AG10803 (cell line): ENCODE measurements around the gene GNG2.

ENCODE experiments used
- DNase-seq: peaks from one replicate; pipeline ENCODE4 v3.0.0; 2010; ENCODE audit warnings: low read depth
- H3K4me3 ChIP-seq: 2 replicates; pipeline ENCODE4 v1.5.1; 2011; ENCODE audit warnings: mild to moderate bottlenecking, low read length, control low read depth
- CTCF ChIP-seq: conservative IDR thresholded peaks from 2 replicates; pipeline ENCODE4 v1.5.1; 2011; ENCODE audit warnings: mild to moderate bottlenecking, low read length, control low read depth, inconsistent platforms

Gene GNG2

GRCh38 chr14:51963286-51963685 lies 102.9 kb downstream of the GNG2 start:
- DNase-seq: peak; percentile 46
- no peak for TF ChIP-seq CTCF
- peak overlapping the region; percentile 7; the same call in 1 of the 2 replicates for H3K4me3 ChIP-seq

- no peak for TF ChIP-seq CTCF
- peak; percentile 35 for DNase-seq
- no peak overlapping the region for H3K4me3 ChIP-seq
Observed at GRCh38 chr14:51967521-51967920, 107.1 kb downstream of the GNG2 start.

GRCh38 chr14:51969852-51970540 lies 109.6 kb downstream of the GNG2 start:
- TF ChIP-seq CTCF: no peak
- no peak overlapping the region for H3K4me3 ChIP-seq

GRCh38 chr14:51972566-51972965 lies 112.2 kb downstream of the GNG2 start:
- H3K4me3 ChIP-seq: no peak overlapping the region
- TF ChIP-seq CTCF: no peak
- peak; percentile 20 for DNase-seq

More at GRCh38 chr14:51969852-51970540, 109.6 kb downstream of the GNG2 start:
- no peak for DNase-seq

- TF ChIP-seq CTCF: no peak
- no peak for DNase-seq
- H3K4me3 ChIP-seq: no peak overlapping the region
Observed at GRCh38 chr14:51977075-51977474, 116.7 kb downstream of the GNG2 start.

- no peak overlapping the region for H3K4me3 ChIP-seq
- no peak for DNase-seq
- TF ChIP-seq CTCF: no peak
Observed at GRCh38 chr14:51978681-51979085, 118.3 kb downstream of the GNG2 start.

GRCh38 chr14:51979088-51979709 lies 118.8 kb downstream of the GNG2 start:
- DNase-seq: peak; percentile 74
- TF ChIP-seq CTCF: peak; percentile 93
- no peak overlapping the region for H3K4me3 ChIP-seq
